ENCODE results near the gene RGS10.
"Not testable (repeated sequence)": the region's sequence is repeated elsewhere in the genome, so short reads cannot be mapped to it uniquely, and the experiment has no call there.

The RGS10 gene

GRCh38 chr10:119539359-119539825 is 3.1 kb downstream of the RGS10 start:
- peak overlapping the region; percentile 14 to 44 for H3K4me3 ChIP-seq (ENCODE audit: low read length in 2 of 2)
- no peaks in the 10 kb centered on the region for H3K36me3 ChIP-seq (ENCODE audit: control insufficient read depth in 2 of 2, insufficient read depth in 2 of 2, low read length in 2 of 2)
- peak overlapping the region in 1 of 2 donors; percentile 47 for H3K9ac ChIP-seq (ENCODE audit: low read depth in 1 of 2, low read length in 2 of 2)
- H3K27me3 ChIP-seq (ENCODE audit: control insufficient read depth in 2 of 2, insufficient read depth in 2 of 2, low read length in 2 of 2) = no peaks in the 10 kb centered on the region
- H3K4me1 ChIP-seq (ENCODE audit: control insufficient read depth in 2 of 2, insufficient read depth in 2 of 2, low read length in 2 of 2) = peaks cover 24 to 35% of the 10 kb centered on the region in 2 donors
- H3K9me3 ChIP-seq (ENCODE audit: control insufficient read depth in 2 of 2, low read length in 2 of 2) = no peaks in the 10 kb centered on the region
- peak overlapping the region; percentile 49 to 52 for H3K27ac ChIP-seq (ENCODE audit: low read depth in 2 of 2, low read length in 2 of 2)

- Histone ChIP-seq H3K4me3 (ENCODE audit: low read length in 2 of 2) (peak overlapping the region; percentile 14 to 44), H3K27me3 (ENCODE audit: control insufficient read depth in 2 of 2, insufficient read depth in 2 of 2, low read length in 2 of 2) (no peaks in the 10 kb centered on the region), H3K4me1 (ENCODE audit: control insufficient read depth in 2 of 2, insufficient read depth in 2 of 2, low read length in 2 of 2) (peaks cover 24 to 35% of the 10 kb centered on the region in 2 donors), H3K27ac (ENCODE audit: low read depth in 2 of 2, low read length in 2 of 2) (peak overlapping the region; percentile 49 to 52), H3K9ac (ENCODE audit: low read depth in 1 of 2, low read length in 2 of 2) (peak overlapping the region; percentile 29 to 47), H3K36me3 (ENCODE audit: control insufficient read depth in 2 of 2, insufficient read depth in 2 of 2, low read length in 2 of 2) (no peaks in the 10 kb centered on the region), H3K9me3 (ENCODE audit: control insufficient read depth in 2 of 2, low read length in 2 of 2) (no peaks in the 10 kb centered on the region)
Observed at GRCh38 chr10:119538632-119539358, 3.7 kb downstream of the RGS10 start.

- Histone ChIP-seq H3K9me3 (ENCODE audit: control insufficient read depth in 2 of 2, low read length in 2 of 2) (no peaks in the 10 kb centered on the region), H3K9ac (ENCODE audit: low read depth in 1 of 2, low read length in 2 of 2) (peak overlapping the region in 1 of 2 donors; percentile 29), H3K27me3 (ENCODE audit: control insufficient read depth in 2 of 2, insufficient read depth in 2 of 2, low read length in 2 of 2) (no peaks in the 10 kb centered on the region), H3K36me3 (ENCODE audit: control insufficient read depth in 2 of 2, insufficient read depth in 2 of 2, low read length in 2 of 2) (no peaks in the 10 kb centered on the region), H3K27ac (ENCODE audit: low read depth in 2 of 2, low read length in 2 of 2) (peak overlapping the region; percentile 12 to 49), H3K4me1 (ENCODE audit: control insufficient read depth in 2 of 2, insufficient read depth in 2 of 2, low read length in 2 of 2) (peaks cover 24 to 35% of the 10 kb centered on the region in 2 donors), H3K4me3 (ENCODE audit: low read length in 2 of 2) (peak overlapping the region in 1 of 2 donors; percentile 1)
Observed at GRCh38 chr10:119537953-119538630, 4.4 kb downstream of the RGS10 start.

- Histone ChIP-seq H3K27me3 (ENCODE audit: control insufficient read depth in 2 of 2, insufficient read depth in 2 of 2, low read length in 2 of 2) (no peaks in the 10 kb centered on the region), H3K9me3 (ENCODE audit: control insufficient read depth in 2 of 2, low read length in 2 of 2) (no peaks in the 10 kb centered on the region), H3K4me3 (ENCODE audit: low read length in 2 of 2) (no peak overlapping the region), H3K27ac (ENCODE audit: low read depth in 2 of 2, low read length in 2 of 2) (peak overlapping the region; percentile 24 to 31), H3K9ac (ENCODE audit: low read depth in 1 of 2, low read length in 2 of 2) (peak overlapping the region in 1 of 2 donors; percentile 19), H3K36me3 (ENCODE audit: control insufficient read depth in 2 of 2, insufficient read depth in 2 of 2, low read length in 2 of 2) (no peaks in the 10 kb centered on the region), H3K4me1 (ENCODE audit: control insufficient read depth in 2 of 2, insufficient read depth in 2 of 2, low read length in 2 of 2) (peaks cover 26 to 32% of the 10 kb centered on the region in 2 donors)
Observed at GRCh38 chr10:119536508-119537025, 6.0 kb downstream of the RGS10 start.

GRCh38 chr10:119535837-119536507 is 6.5 kb downstream of the RGS10 start:
- H3K27ac ChIP-seq (ENCODE audit: low read depth in 2 of 2, low read length in 2 of 2) = peak overlapping the region; percentile 24 to 31

GRCh38 chr10:119535305-119535704 is 7.2 kb downstream of the RGS10 start:
- no peaks in the 10 kb centered on the region for H3K9me3 ChIP-seq (ENCODE audit: control insufficient read depth in 2 of 2, low read length in 2 of 2)
- no peak overlapping the region for H3K9ac ChIP-seq (ENCODE audit: low read depth in 1 of 2, low read length in 2 of 2)
- no peaks in the 10 kb centered on the region for H3K27me3 ChIP-seq (ENCODE audit: control insufficient read depth in 2 of 2, insufficient read depth in 2 of 2, low read length in 2 of 2)
- peaks cover 23 to 40% of the 10 kb centered on the region in 2 donors for H3K4me1 ChIP-seq (ENCODE audit: control insufficient read depth in 2 of 2, insufficient read depth in 2 of 2, low read length in 2 of 2)
- H3K4me3 ChIP-seq (ENCODE audit: low read length in 2 of 2) = no peak overlapping the region
- H3K36me3 ChIP-seq (ENCODE audit: control insufficient read depth in 2 of 2, insufficient read depth in 2 of 2, low read length in 2 of 2) = no peaks in the 10 kb centered on the region
- H3K27ac ChIP-seq (ENCODE audit: low read depth in 2 of 2, low read length in 2 of 2) = no peak overlapping the region

More at GRCh38 chr10:119535837-119536507, 6.5 kb downstream of the RGS10 start:
- Histone ChIP-seq H3K9ac (ENCODE audit: low read depth in 1 of 2, low read length in 2 of 2) (peak overlapping the region in 1 of 2 donors; percentile 19), H3K27me3 (ENCODE audit: control insufficient read depth in 2 of 2, insufficient read depth in 2 of 2, low read length in 2 of 2) (no peaks in the 10 kb centered on the region), H3K36me3 (ENCODE audit: control insufficient read depth in 2 of 2, insufficient read depth in 2 of 2, low read length in 2 of 2) (no peaks in the 10 kb centered on the region), H3K4me3 (ENCODE audit: low read length in 2 of 2) (peak overlapping the region in 1 of 2 donors; percentile 20), H3K9me3 (ENCODE audit: control insufficient read depth in 2 of 2, low read length in 2 of 2) (no peaks in the 10 kb centered on the region), H3K4me1 (ENCODE audit: control insufficient read depth in 2 of 2, insufficient read depth in 2 of 2, low read length in 2 of 2) (peaks cover 26 to 35% of the 10 kb centered on the region in 2 donors)

- Histone ChIP-seq H3K9ac (ENCODE audit: low read depth in 1 of 2, low read length in 2 of 2) (no peak overlapping the region), H3K27ac (ENCODE audit: low read depth in 2 of 2, low read length in 2 of 2) (no peak overlapping the region)
Observed at GRCh38 chr10:119533473-119533872, 9.0 kb downstream of the RGS10 start.

GRCh38 chr10:119532791-119533190 is 9.7 kb downstream of the RGS10 start:
- H3K27ac ChIP-seq (ENCODE audit: low read depth in 2 of 2, low read length in 2 of 2); H3K9me3 ChIP-seq (ENCODE audit: control insufficient read depth in 2 of 2, low read length in 2 of 2): not testable (repeated sequence)

More at GRCh38 chr10:119533473-119533872, 9.0 kb downstream of the RGS10 start:
- no peaks in the 10 kb centered on the region for H3K9me3 ChIP-seq (ENCODE audit: control insufficient read depth in 2 of 2, low read length in 2 of 2)
- H3K4me1 ChIP-seq (ENCODE audit: control insufficient read depth in 2 of 2, insufficient read depth in 2 of 2, low read length in 2 of 2) = peaks cover 13 to 26% of the 10 kb centered on the region in 2 donors
- no peaks in the 10 kb centered on the region for H3K36me3 ChIP-seq (ENCODE audit: control insufficient read depth in 2 of 2, insufficient read depth in 2 of 2, low read length in 2 of 2)
- H3K4me3 ChIP-seq (ENCODE audit: low read length in 2 of 2) = no peak overlapping the region
- no peaks in the 10 kb centered on the region for H3K27me3 ChIP-seq (ENCODE audit: control insufficient read depth in 2 of 2, insufficient read depth in 2 of 2, low read length in 2 of 2)

GRCh38 chr10:119532251-119532650 is 10.3 kb downstream of the RGS10 start:
- H3K36me3 ChIP-seq (ENCODE audit: control insufficient read depth in 2 of 2, insufficient read depth in 2 of 2, low read length in 2 of 2); H3K9me3 ChIP-seq (ENCODE audit: control insufficient read depth in 2 of 2, low read length in 2 of 2); H3K27ac ChIP-seq (ENCODE audit: low read depth in 2 of 2, low read length in 2 of 2); H3K9ac ChIP-seq (ENCODE audit: low read depth in 1 of 2, low read length in 2 of 2); H3K27me3 ChIP-seq (ENCODE audit: control insufficient read depth in 2 of 2, insufficient read depth in 2 of 2, low read length in 2 of 2); H3K4me3 ChIP-seq (ENCODE audit: low read length in 2 of 2): not testable (repeated sequence)
- H3K4me1 ChIP-seq (ENCODE audit: control insufficient read depth in 2 of 2, insufficient read depth in 2 of 2, low read length in 2 of 2) = peaks cover 7 to 14% of the 10 kb centered on the region in 2 donors

More at GRCh38 chr10:119532791-119533190, 9.7 kb downstream of the RGS10 start:
- H3K4me1 ChIP-seq (ENCODE audit: control insufficient read depth in 2 of 2, insufficient read depth in 2 of 2, low read length in 2 of 2) = peaks cover 7 to 19% of the 10 kb centered on the region in 2 donors
- not testable (repeated sequence) for H3K27me3 ChIP-seq (ENCODE audit: control insufficient read depth in 2 of 2, insufficient read depth in 2 of 2, low read length in 2 of 2); H3K36me3 ChIP-seq (ENCODE audit: control insufficient read depth in 2 of 2, insufficient read depth in 2 of 2, low read length in 2 of 2); H3K4me3 ChIP-seq (ENCODE audit: low read length in 2 of 2); H3K9ac ChIP-seq (ENCODE audit: low read depth in 1 of 2, low read length in 2 of 2)

All from mucosa of rectum (tissue), 2 donors.